Mesendoderm (in vitro differentiated cells): ENCODE data around the gene GRIK2.

Experiments
- DNase-seq: peaks from one replicate; pipeline ENCODE4 v3.0.0; 2013
- H2AK5ac ChIP-seq: 2 replicates; pipeline ENCODE4 v1.6.1; 2013; ENCODE audit warnings: low read length, inconsistent platforms
- H2BK120ac ChIP-seq: 2 replicates; pipeline ENCODE4 v1.6.1; 2013; ENCODE audit warnings: low read depth, mild to moderate bottlenecking, low read length, moderate library complexity, mixed read lengths
- H2BK15ac ChIP-seq: replicated peaks from 2 replicates; pipeline ENCODE4 v1.6.1; 2013; ENCODE audit warnings: low read depth, mild to moderate bottlenecking, moderate library complexity
- H2BK5ac ChIP-seq: 2 replicates; pipeline ENCODE4 v1.6.1; 2013; ENCODE audit warnings: low read length, inconsistent platforms
- H3K18ac ChIP-seq: 2 replicates; pipeline ENCODE4 v1.6.1; 2013; ENCODE audit warnings: mild to moderate bottlenecking, low read length, mixed read lengths
- H3K23ac ChIP-seq: one replicate; pipeline ENCODE4 v1.6.1; 2013; ENCODE audit warnings: low read length
- H3K27ac ChIP-seq: 2 replicates; pipeline ENCODE4 v1.5.1; 2013; ENCODE audit warnings: low read depth, mild to moderate bottlenecking, inconsistent platforms, low read length, moderate library complexity
- H3K27me3 ChIP-seq: 2 replicates; pipeline ENCODE4 v1.6.1; 2013; ENCODE audit warnings: low read length, control low read depth, mild to moderate bottlenecking, inconsistent platforms; ENCODE audit not compliant: insufficient read depth, poor library complexity
- H3K36me3 ChIP-seq: 2 replicates; pipeline ENCODE4 v1.6.1; 2013; ENCODE audit warnings: low read length, inconsistent platforms; ENCODE audit not compliant: control insufficient read depth, insufficient read depth
- H3K4ac ChIP-seq: one replicate; pipeline ENCODE4 v1.6.1; 2013; ENCODE audit warnings: low read depth, mild to moderate bottlenecking, low read length, moderate library complexity
- H3K4me1 ChIP-seq: 2 replicates; pipeline ENCODE4 v1.6.1; 2013; ENCODE audit warnings: low read depth, low read length, inconsistent platforms; ENCODE audit not compliant: control insufficient read depth
- H3K4me2 ChIP-seq: 2 replicates; pipeline ENCODE4 v1.6.1; 2013; ENCODE audit warnings: low read length
- H3K4me3 ChIP-seq: 2 replicates; pipeline ENCODE4 v1.5.1; 2013; ENCODE audit warnings: mild to moderate bottlenecking, low read length
- H3K56ac ChIP-seq: one replicate; pipeline ENCODE4 v1.6.1; 2013; ENCODE audit warnings: low read length
- H3K79me1 ChIP-seq: 2 replicates; pipeline ENCODE4 v1.6.1; 2013; ENCODE audit warnings: low read length, inconsistent platforms
- H3K79me2 ChIP-seq: 2 replicates; pipeline ENCODE4 v1.6.1; 2013; ENCODE audit warnings: mild to moderate bottlenecking, low read length; ENCODE audit not compliant: control insufficient read depth, insufficient read depth
- H3K9ac ChIP-seq: 2 replicates; pipeline ENCODE4 v1.6.1; 2013; ENCODE audit warnings: low read length, inconsistent platforms
- H4K5ac ChIP-seq: one replicate; pipeline ENCODE4 v1.6.1; 2013; ENCODE audit warnings: low read length
- H4K8ac ChIP-seq: one replicate; pipeline ENCODE4 v1.6.1; 2013; ENCODE audit warnings: low read depth, mild to moderate bottlenecking, control low read depth, low read length, moderate library complexity
- WGBS: extraction: QIAGEN DNeasy Blood & Tissue Kit; methylation state at CpG from one replicate; pipeline ENCODE4 v1.1.7; 2013; ENCODE audit warnings: low lambda C conversion rate, missing lambda C conversion rate; ENCODE audit not compliant: insufficient coverage; ENCODE audit errors: extremely low coverage; 5-methylcytosine and 5-hydroxymethylcytosine counted together

The GRIK2 gene

DNA sequence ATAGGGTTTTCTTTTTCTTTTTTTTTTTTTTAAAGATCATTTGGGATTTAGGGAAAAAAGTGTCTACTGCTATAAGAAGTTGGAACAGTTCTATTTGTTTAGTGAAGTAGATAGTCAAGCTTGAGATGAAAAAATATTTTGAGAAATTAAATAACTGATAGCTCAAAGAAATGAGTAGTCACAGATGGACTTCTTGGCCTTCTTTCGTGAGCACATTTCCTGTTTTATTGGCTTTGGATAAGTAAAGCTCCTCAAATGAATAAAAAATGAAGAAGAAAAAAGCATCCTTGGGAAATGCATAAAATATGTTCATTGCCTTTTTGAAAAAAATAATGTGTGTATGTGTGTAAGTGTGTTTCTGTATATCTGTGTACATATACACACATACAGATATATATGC, 515.9 kb downstream of the GRIK2 start:
- no peaks in the 10 kb centered on the region for H3K27me3 ChIP-seq
- no peak for DNase-seq
- no peak overlapping the region for H4K8ac ChIP-seq
- H3K23ac ChIP-seq, result no peak overlapping the region
- H3K4me3 ChIP-seq, result no peak overlapping the region
- no peaks in the 10 kb centered on the region for H3K4me1 ChIP-seq
- no peaks in the 10 kb centered on the region for H3K79me1 ChIP-seq
- H2AK5ac ChIP-seq, result no peak overlapping the region
- H2BK15ac ChIP-seq, result no peak overlapping the region
- H3K4ac ChIP-seq, result no peak overlapping the region
- H3K79me2 ChIP-seq, result no peaks in the 10 kb centered on the region
- no peak overlapping the region for H3K56ac ChIP-seq
- H3K9ac ChIP-seq, result no peak overlapping the region
- H3K4me2 ChIP-seq, result no peak overlapping the region
- no peaks in the 10 kb centered on the region for H3K36me3 ChIP-seq
- WGBS, result no CpG with 5 or more reads among the region's 1 CpG
- H4K5ac ChIP-seq, result no peak overlapping the region
- H2BK5ac ChIP-seq, result no peak overlapping the region
- H3K27ac ChIP-seq, result no peak overlapping the region
- no peak overlapping the region for H2BK120ac ChIP-seq
- H3K18ac ChIP-seq, result no peak overlapping the region

DNA sequence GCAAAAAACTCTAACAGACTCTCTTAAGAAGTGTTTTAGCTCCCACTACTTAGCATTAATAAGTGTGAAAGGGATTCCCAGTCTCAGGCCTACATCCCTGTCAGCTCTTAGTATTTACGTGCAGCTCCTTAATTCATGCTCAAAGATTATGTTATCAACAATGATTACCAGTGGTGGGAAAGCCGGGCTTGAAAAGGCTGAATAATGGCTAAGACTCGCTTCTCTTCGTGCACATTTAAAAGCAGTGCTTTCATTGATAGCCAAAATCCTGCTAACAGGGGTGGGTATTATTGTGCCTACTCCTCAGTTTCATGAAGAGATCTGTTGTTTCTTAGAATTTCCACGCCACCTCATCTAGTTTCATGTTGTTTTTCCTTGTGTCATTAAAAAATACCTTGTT, 518.8 kb downstream of the GRIK2 start:
- no peak overlapping the region for H3K4ac ChIP-seq
- H3K27ac ChIP-seq, result no peak overlapping the region
- H2AK5ac ChIP-seq, result no peak overlapping the region
- H3K23ac ChIP-seq, result no peak overlapping the region
- no peak overlapping the region for H3K18ac ChIP-seq
- H3K4me1 ChIP-seq, result no peaks in the 10 kb centered on the region
- no peaks in the 10 kb centered on the region for H3K79me2 ChIP-seq
- no peaks in the 10 kb centered on the region for H3K36me3 ChIP-seq
- no peaks in the 10 kb centered on the region for H3K79me1 ChIP-seq
- H3K27me3 ChIP-seq, result no peaks in the 10 kb centered on the region
- H4K8ac ChIP-seq, result no peak overlapping the region
- no peak overlapping the region for H3K4me3 ChIP-seq
- no peak overlapping the region for H2BK15ac ChIP-seq
- no peak overlapping the region for H2BK120ac ChIP-seq
- no peak overlapping the region for H2BK5ac ChIP-seq
- H3K56ac ChIP-seq, result no peak overlapping the region
- no peak overlapping the region for H3K4me2 ChIP-seq
- no CpG with 5 or more reads among the region's 5 CpGs for WGBS
- no peak overlapping the region for H4K5ac ChIP-seq
- H3K9ac ChIP-seq, result no peak overlapping the region
- DNase-seq, result peak; percentile 37

- Histone ChIP-seq H3K79me1 (no peaks in the 10 kb centered on the region), H3K4ac (no peak overlapping the region), H3K4me1 (no peaks in the 10 kb centered on the region), H2AK5ac (no peak overlapping the region), H3K56ac (no peak overlapping the region), H2BK120ac (no peak overlapping the region), H3K27me3 (no peaks in the 10 kb centered on the region), H3K23ac (no peak overlapping the region), H2BK5ac (no peak overlapping the region), H3K4me3 (no peak overlapping the region), H3K4me2 (no peak overlapping the region), H3K9ac (no peak overlapping the region), H4K8ac (no peak overlapping the region), H4K5ac (no peak overlapping the region), H3K27ac (no peak overlapping the region), H3K79me2 (no peaks in the 10 kb centered on the region), H2BK15ac (no peak overlapping the region), H3K18ac (no peak overlapping the region), H3K36me3 (no peaks in the 10 kb centered on the region)
- no peak for DNase-seq
- no CpG with 5 or more reads among the region's 2 CpGs for WGBS
Observed at GRCh38 chr6:101918471-101918870, 525.0 kb downstream of the GRIK2 start.

GRCh38 chr6:101921829-101922450, 528.4 kb downstream of the GRIK2 start:
- H3K56ac ChIP-seq, result no peak overlapping the region
- H2BK5ac ChIP-seq, result no peak overlapping the region
- no peak for DNase-seq
- no peaks in the 10 kb centered on the region for H3K36me3 ChIP-seq
- no peaks in the 10 kb centered on the region for H3K79me1 ChIP-seq
- H3K4me1 ChIP-seq, result no peaks in the 10 kb centered on the region
- H3K23ac ChIP-seq, result no peak overlapping the region
- no peak overlapping the region for H4K5ac ChIP-seq
- no peak overlapping the region for H3K9ac ChIP-seq
- H3K18ac ChIP-seq, result no peak overlapping the region
- no peaks in the 10 kb centered on the region for H3K27me3 ChIP-seq
- no peak overlapping the region for H3K27ac ChIP-seq
- H3K79me2 ChIP-seq, result no peaks in the 10 kb centered on the region
- no peak overlapping the region for H4K8ac ChIP-seq
- no CpG with 5 or more reads among the region's 1 CpG for WGBS
- H3K4me3 ChIP-seq, result no peak overlapping the region
- no peak overlapping the region for H3K4me2 ChIP-seq
- no peak overlapping the region for H2AK5ac ChIP-seq
- H2BK120ac ChIP-seq, result no peak overlapping the region
- no peak overlapping the region for H2BK15ac ChIP-seq
- no peak overlapping the region for H3K4ac ChIP-seq

DNA sequence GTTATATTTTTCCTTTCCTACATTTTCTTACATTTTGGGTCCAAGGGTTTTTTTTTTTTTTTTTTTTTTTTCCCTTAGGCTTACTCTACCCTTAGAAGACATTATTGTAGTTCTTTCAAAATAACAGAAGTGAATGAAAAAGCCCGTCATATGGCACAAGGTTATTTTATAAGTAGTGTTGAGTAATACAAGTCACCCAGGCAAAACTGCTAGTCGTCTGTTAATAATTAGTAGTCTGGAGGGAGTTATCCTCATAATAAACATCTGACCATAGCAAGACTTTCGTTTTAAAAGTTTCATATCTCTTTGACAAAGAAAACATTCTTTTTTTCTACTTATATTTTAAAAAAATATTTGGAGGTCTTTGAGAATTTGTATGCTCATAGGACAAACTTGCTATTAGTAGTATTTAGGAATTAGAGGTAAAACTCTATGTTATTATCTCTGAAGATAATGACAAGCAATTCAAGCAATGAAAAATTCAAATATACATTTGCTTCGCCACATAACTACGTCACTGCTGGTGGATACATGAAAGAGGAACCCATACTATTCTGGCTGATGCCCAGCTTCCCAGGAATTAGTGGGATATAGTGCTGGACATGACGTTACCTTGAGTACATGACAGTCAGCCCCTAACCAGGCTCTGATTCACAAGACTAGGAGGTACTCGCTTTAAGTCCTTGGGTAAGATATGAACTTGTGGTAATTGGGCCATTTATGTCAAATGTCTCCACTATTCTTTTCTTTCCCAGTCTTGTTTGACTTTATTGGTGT, 532.8 kb downstream of the GRIK2 start:
- H3K79me2 ChIP-seq, result no peaks in the 10 kb centered on the region
- H3K36me3 ChIP-seq, result no peaks in the 10 kb centered on the region
- DNase-seq, result no peak
- no peak overlapping the region for H3K9ac ChIP-seq
- H3K27ac ChIP-seq, result no peak overlapping the region
- no peak overlapping the region for H4K8ac ChIP-seq
- no peak overlapping the region for H3K4me3 ChIP-seq
- H3K23ac ChIP-seq, result no peak overlapping the region
- no peak overlapping the region for H3K56ac ChIP-seq
- no peak overlapping the region for H3K18ac ChIP-seq
- no peak overlapping the region for H2BK120ac ChIP-seq
- no CpG with 5 or more reads among the region's 7 CpGs for WGBS
- no peak overlapping the region for H4K5ac ChIP-seq
- no peaks in the 10 kb centered on the region for H3K27me3 ChIP-seq
- no peak overlapping the region for H2BK15ac ChIP-seq
- no peaks in the 10 kb centered on the region for H3K79me1 ChIP-seq
- H3K4ac ChIP-seq, result no peak overlapping the region
- no peak overlapping the region for H2AK5ac ChIP-seq
- no peak overlapping the region for H2BK5ac ChIP-seq
- no peak overlapping the region for H3K4me2 ChIP-seq
- no peaks in the 10 kb centered on the region for H3K4me1 ChIP-seq
